ENCODE data around the gene CD109.

The CD109 gene

DNA sequence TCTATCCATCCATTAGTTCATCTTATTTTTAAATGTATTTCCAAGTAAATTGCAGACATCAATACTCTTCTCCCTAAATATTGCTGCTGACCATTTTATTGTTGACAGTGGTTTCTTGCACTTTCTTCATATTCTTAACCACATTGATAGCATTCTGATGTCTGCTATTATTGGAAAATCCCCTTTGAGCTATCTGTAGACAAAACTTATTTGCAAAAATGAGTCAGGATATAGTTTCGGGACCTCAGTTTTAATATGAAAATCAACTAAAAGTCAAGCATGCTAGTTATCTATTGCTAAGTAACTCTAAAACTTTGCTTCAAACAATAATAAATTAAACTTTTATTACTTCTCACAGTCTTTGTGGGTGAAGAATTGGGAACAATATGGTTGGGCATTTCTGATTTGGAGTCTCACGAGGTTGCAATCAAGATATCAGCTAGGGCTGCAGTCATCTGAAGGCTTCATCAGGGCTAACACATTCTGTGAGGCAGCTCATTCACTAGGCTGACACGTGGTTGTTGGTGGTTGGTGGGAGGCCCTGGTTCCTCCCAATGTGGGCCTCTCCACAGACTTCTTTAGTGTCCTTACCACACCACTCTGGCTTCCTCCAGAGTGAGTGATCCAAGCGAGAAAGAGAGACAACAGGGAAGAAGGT lies 32.7 kb downstream of the CD109 start:
- DNase-seq: peak; percentile 90

DNA sequence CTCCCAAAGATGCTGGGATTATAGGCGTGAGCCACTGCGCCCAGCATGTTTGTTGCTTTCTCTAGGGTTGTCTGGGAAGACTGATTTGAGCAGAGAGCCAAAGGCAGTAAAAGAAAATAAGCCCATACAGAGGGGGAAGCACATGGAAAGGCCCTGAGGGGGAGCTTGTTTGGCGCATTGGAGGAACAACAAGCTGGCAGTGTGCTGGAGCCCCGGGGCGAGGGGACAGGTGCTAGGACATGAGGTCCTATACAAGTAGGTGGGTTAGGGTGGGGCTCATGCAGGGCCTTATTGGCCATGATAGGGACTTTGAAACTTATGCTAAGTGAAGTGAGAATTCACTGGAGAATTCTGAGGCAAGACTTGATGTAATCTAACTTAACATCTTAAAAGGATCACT lies 35.3 kb downstream of the CD109 start:
- no peak for DNase-seq

DNA sequence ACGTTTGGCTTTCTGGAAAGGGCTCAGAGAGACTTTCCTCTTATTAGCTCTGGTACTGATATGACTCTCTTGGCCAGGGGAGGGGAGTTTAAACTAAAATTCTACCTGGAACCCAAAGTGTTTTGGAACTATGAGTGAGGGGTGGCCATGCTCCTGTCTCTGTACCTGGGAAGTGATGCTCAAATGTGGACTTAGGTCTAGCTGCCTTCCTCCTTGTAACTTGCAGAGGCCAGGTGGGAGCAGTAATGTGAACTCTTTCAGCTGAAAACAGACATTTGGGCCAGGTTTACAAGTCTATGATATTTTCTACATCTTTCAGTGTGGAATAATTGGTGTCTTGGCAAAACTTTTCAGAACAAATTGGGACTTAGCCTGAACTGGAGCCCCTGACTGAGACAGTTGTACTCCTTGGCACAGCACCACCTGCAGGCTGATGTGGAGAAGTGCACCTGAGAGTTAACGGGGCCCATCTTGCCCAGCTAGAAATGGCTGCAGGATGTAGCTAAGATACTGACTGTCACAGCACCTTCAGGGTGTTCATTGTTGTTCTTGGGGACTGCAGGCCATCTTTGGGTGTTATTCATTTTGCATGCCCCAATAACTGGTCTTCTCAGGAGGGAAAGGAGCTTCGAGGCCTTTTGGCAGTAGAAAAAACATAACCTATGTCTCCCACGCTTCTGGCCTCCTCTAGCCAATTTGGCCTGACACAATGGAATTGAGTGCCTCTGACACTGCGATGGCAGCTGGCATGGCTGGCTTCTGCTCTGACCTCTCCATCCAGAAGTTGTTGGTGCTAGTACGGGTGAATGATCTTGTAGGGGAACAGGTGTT lies 37.1 kb downstream of the CD109 start:
- peak; percentile 86 for DNase-seq

DNA sequence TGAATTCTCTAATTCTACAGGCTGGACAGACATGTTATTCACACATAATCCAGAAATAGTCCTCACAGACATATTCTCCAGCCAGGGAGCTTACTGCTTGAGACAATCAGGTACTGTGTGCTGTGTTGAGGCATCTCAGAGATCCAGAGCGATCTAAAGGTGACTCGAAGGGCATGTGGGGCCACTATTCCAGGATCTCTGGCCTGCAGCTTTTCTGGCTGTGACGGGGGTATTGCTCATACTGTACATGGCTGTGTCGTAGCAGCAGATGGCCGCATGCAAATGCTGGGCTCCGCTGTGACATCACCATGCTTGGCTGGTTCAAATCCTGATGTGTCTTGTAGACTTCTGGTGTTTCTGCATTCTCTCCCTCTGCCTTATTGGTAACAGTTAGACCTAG lies 37.8 kb downstream of the CD109 start:
- DNase-seq: no peak

DNA sequence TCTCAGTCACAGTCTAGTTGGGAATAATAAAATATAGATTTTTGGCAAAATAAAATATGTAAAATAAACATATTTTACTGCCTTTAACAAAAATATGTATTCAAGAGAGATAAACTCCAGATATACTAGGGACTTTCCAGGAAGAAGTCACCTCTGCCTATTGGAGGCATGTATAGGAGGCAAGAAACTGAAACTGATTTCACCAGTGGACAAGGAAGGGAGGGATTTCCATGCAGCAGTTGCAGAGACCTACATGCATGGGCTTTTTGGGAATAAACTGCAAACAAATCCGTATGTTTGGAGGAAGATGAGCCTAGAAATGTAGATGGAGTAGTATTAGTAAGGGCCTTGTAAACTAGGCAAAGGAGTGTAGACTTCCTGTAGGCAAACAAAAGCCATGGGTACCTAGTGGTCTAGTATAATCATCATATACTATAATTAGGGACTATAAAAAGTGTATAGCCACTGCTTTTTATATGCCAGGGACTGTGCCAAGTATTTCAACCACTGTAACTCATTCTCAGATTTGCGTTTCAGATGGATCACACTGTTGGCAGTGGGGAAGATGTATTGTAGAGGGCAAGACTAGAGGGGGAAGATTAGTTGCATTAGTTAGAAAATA lies 38.9 kb downstream of the CD109 start:
- DNase-seq: no peak

DNA sequence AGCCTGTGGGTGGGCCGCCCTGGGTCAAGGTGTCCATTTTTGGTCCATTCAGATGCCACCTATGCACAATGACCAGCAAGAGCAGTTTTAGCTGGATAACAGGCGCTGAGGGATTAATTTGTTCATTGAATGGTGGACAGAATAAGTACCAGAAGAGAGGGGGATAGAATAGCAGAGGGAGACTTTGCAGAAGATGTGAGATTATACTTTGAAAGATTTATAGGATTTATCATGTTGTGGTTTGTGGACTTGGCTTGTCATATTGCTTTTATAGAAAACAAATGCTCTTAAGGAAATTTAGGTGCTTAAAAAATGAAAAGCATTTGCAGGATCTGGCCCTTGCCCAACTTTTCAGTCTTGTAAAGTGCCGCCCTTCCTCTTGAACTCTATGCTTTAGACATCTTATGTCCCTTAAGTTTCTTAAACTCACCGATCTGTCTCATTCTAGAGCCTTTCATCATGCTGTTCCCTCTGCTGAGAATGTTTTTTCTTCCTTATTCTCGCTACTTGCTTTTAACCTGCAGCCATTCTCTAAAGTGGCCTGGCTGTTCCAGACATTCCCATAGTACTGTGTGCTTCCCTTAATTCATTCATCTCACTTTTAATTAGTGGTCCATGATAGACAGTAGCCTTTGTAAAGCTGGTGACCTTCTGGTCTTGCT lies 42.5 kb downstream of the CD109 start:
- no peak for DNase-seq

DNA sequence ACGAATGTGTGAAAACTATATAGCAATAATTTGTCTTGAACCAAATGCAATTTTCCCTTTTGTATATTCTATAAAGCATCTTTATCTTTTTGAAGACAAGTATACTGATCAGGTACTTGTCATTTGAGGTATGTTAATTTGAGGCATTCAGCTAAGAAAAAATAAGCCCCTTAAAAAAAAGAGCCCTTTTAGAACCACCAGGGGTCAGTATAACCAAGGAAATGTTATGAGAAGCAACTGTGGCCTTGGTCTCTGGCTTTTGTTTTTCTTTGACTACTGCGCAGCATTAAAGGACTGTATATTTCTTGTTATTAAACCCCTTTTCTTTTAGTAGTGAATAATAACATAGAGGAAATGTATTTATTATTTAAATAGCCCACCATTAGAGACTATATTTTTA lies 43.1 kb downstream of the CD109 start:
- DNase-seq: peak; percentile 62

DNA sequence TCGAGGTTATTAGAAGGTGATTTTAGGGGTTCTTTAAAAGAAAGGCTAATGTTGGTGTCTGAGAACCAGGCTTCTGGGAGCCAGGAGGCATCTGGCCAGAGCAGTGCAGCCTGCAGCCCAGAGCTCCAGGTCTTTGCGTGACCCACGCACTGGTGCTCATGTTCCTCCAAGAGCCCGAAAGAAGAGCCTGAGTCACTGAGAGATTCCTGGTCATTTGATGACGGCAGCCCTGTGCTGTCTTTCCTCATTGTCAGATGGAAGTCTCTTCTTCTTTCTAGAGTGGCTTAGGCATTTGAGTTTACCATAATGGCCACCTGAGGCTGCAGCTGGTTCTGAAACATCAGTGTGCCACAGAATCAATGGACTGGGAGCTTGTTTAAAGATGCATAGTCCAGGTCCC lies 46.4 kb downstream of the CD109 start:
- DNase-seq: no peak

DNA sequence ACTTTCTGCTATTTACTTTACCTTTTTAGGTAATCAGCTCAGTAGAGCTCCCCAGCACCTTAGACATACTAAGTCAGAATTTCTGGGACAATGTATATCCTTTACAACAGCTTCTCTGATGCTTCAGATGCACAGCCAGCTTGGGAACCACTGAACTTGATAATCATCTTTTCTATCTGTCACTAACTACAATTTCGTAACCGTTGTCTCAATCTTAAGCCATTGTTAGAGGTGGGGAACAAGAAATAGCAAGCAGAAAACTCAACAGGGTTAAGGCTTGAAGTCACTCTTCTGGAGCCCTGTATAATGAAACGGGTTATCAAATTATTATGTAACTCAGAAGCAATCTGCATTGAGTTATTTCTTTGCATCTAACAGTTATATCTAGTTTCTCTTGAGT lies 47.1 kb downstream of the CD109 start:
- no peak for DNase-seq

DNA sequence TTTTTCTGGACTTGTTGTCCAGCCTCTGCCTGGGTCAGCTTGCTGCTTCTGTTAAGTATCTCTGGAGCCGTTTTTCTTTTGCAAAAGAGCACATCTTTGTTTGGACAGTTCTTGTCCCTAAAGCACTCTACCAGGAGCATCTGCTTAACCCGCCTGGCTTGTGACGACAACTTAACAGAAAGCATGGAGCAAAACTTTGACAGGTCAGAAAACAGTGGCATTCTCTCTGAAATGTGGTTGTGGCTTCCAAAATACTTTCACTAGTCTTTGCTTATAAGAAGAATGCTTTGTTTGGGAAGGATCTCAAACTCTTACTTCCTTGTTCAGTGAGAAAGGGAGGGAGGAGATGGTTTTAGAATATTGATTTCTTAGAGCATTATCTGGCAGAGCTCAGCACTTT lies 47.6 kb downstream of the CD109 start:
- no peak for DNase-seq

DNA sequence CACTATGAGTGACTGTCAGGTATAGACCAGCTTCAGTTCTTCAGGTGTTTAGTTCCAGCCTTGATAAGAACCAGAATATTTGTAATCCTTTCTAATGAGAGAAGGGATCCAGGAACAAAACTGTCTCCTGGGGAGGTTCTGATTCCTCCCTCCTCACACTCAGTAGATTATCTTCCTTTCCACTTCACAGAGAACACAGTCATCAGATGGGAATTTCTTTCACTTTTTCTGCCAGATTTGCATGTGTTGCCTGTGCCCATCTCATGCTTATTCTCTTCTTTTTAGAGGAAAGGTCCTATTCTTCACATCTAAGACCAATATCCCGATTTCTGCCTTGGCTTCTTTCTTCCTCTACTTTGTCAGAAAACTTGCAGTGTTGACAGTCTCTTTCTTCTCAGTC lies 50.8 kb downstream of the CD109 start:
- DNase-seq: no peak

DNA sequence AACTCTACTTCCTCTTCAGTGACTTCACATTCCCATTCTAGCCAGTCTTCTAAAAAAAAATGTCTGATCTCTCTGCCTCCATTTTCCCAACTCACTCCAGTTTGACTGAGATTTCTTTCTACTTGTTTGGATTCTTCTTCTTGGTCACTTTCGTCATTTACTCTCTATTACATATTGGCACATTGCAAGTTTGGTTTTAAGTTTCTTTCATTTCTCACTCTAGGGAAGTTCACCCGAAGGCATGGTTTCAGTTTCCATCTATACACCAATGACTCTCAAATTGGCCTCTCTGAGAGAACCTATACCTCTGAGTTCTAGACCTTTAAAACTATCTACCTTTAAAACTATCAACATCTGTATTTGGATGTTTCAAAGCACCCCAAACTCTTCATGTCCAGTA lies 51.3 kb downstream of the CD109 start:
- peak; percentile 61 for DNase-seq

DNA sequence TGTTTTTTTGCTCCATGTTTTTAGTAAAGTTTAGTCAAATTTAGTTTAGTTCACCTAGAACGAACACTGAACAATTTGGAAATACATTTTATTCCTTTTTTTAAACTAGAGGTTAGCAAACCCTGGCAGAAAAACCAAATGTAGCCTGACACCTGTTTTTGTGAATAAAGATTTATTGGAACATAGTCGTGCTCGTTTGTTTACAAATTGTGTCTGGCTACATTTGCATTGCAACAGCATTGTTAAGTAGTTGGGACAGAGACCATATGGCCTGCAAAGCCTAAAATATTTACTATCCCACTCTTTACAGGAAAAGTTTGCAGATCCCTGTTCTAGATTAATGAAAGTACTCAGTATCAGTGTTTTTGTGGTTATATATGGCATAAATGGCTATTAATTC lies 56.9 kb downstream of the CD109 start:
- DNase-seq: no peak

DNA sequence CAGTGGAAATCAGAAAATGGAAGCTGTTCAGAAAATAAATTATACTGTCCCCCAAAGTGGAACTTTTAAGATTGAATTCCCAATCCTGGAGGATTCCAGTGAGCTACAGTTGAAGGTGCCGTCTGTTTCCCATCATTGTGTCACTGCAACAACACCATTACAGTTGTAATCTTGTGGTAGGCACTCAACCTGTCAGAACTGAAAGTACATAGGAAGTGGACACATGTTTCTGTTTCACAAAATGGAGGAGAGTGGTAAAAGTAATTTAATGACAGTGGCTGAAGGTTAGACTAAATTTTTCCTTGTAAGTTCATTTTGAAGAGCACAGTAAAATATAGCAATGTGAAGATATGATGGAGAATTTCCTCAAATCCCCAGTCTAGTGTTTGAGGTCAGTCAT lies 70.0 kb downstream of the CD109 start:
- no peak for DNase-seq

DNA sequence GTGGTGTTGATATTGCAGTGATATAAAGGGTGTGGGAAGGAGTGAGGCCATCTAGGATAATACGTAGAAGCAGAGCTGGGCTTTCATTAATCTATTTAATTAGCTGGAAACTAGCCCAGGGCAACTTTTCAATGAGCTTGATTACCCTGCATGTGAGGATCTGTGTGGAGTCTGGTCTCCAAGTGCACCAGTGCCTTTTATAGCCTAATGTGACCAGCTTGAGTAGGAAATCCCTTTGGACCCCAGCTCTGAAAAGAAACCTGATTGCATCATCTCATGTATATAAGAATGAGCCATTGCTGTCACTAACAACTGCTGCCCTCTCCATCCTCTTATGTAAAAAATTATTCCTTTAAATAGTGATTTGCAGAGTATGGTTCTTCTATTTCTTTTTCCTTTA lies 72.6 kb downstream of the CD109 start:
- DNase-seq: no peak

DNA sequence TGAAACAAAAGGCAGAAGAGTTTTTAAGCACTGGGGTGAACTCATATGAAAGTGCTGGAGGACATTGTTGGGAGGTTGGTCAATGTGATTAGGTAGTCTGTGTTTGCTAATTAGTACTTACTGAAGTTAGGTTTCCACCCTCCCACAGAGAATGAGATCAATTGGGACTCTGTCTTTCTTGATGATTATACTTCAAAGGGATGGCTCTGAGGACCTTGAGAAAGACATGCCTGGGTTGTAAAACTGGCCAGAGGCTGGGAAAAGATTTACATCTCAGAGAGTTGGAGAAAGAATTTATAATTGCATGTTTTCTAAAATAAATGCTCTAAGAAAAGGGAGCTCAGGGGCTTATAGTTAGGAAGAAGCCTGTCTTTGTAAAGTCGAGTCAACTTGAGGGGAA lies 74.0 kb downstream of the CD109 start:
- no peak for DNase-seq

DNA sequence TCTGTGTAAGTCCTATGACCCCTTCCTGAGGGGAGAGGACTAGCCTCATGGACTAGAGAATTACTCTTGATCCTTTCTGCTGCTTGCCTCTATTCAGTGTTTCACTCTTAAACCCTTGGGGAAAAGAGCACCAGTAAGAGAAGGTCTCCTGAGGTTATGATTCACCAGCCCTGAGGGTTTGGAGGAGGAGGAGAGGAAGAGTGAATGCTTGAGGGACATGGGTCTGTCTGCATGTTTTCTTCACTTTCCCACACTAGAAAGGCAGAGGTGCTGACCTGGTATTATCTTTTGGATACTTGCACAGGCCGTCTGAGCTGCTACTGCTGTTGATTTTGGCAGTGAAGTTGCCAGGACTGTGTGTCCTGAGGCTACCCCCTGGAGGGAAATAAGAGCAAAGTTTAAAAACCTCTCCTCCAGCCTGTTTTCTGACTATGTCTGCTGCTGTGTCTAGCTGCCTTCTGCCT lies 78.3 kb downstream of the CD109 start:
- DNase-seq: no peak

DNA sequence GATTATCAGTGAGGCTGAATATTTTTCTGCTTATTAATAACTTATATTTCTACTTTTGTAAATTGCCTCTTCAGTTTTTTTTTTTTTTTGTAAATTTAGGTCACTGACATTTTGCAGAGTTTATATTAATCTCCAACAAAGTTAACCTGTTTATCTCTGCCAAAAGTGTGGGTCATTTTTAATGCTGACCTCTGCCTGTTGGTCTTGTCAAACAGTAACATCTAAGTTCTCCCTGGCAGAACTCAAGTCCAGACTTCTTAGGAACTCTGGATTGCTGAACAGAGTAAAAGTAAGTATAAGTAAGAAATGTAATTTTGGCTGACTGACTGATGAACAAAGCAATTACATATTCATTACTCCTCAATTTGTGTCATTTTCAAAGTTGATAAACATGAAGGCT lies 83.9 kb downstream of the CD109 start:
- DNase-seq: no peak

DNA sequence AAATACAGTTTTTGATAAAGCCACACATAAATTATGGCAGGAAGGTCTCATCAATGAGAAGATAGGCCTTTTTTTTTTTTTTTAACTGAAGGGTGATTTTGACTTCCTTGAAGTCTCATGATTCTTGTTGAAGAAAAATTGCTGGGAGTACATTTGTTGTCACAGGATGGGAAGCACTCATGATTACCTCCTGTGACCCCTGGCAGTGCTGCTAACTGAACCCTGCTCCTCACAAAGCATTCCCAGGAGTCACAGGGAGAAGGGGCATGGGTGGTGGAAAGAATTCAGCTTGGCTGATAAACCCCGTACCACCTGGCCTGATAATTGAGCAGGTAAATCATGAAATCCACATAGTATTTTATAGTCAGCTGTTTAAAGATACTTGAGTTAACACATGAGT lies 86.9 kb downstream of the CD109 start:
- DNase-seq: no peak

DNA sequence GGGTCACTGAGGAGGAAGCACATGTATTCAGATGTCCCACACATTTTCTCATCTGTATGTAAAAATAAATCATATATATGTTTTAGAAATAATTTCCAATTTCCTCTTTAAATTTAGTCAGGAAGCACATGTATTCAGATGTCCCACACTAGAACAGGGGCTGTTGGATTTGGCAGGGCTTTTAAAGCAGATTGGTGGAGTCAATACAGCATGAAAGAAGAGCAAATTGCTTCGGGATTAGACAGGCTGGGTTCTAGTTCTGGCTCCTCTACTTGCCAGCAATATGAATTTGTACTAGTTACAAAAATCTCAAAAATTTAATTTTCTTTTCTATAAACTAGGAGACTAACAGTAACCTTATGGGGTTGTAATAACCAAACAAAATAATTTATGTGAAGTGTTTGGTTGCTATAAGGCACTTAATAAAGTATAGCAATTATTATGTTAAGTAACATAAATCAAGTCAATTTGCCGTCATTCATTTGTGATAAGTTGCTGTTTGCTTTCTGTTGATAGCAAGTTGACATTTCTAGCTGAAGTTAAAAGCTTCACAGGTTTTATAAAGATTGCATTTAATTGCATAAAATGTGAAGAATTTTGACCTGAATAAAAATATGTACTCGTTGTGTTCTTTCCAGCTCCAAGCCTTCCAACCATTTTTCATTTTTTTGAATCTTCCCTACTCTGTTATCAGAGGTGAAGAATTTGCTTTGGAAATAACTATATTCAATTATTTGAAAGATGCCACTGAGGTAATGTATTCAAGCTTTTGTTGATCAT lies 88.9 kb downstream of the CD109 start:
- DNase-seq: no peak

DNA sequence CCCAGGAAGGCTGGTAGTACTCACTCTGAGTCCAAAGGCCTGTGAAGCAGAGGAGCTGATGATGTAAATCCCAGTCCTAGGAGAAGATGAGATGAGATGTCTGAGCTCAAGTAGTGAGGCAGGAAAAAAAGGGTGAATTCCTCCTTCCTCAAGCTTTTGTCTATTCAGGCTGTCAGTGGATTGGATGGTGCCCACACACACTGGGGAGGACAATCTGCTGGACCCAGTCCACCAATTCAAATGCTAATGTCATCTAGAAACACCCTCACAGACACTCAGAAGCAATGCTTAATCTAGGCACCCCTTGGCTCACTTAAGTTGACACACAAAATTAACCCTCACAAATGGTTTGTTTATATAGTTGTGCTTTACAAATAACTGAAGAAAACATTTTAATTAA lies 94.6 kb downstream of the CD109 start:
- no peak for DNase-seq

DNA sequence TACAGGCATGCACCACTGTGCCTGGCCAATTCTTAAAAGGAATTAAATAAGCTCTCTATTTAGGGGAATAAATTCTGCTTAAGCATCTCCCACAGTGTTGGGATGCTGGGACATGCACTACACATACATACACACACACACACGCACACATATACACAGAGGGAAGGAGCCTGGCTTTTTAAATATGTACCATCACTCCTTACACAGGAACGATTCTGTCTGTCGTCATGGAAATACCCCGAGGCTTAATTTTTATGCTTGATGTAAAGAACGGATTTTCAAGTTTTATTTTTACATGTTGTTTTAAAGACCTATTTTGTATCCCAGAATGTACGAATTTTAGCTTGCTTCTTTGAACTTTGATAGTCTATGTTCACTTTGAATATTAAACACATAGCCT lies 95.3 kb downstream of the CD109 start:
- no peak for DNase-seq

DNA sequence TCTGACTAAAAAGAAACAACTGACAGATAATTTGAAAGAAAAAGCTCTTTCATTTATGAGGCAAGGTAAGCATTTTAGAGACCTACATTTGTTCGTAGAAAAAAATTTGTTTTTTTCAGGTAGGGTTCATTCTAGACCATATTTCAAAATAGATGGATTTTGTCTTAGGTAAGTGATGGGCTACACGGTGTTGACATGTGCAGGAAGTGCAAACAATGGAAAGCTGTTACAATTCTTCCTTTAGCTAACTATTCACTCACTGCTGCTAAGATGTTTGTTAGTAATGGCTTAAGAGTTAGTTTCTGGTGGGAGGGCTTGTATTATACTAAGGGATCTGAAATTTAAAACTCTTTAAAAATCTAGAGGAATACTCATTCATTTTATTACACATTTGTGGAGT lies 96.7 kb downstream of the CD109 start:
- DNase-seq: no peak
